Activated CD8-positive, alpha-beta memory T cell treated with anti-CD3 and anti-CD28 coated beads, Interleukin-2, amount 50 U/mL, for 4 hours (primary cell): ENCODE measurements around the gene DCAF5.

ENCODE experiments used
- DNase-seq: peaks from one replicate; pipeline ENCODE4 v3.0.0-alpha.2; 2020

Gene DCAF5

GRCh38 chr14:69003626-69004025, 149.3 kb downstream of the DCAF5 start:
- DNase-seq, result no peak

- peak; percentile 17 for DNase-seq
Measured at GRCh38 chr14:69002069-69002468, 150.8 kb downstream of the DCAF5 start.

- no peak for DNase-seq
Measured at GRCh38 chr14:69001375-69001774, 151.5 kb downstream of the DCAF5 start.
